ENCODE data around the gene CDC20. TPM values are rescaled to one million over a fixed set of nuclear protein-coding genes. Genes with fewer than 3 reads are reported as not detected.
A peak's percentile ranks its signal among the peaks of the same experiment; 100 is the strongest.
"Not testable (repeated sequence)": the region's sequence is repeated elsewhere in the genome, so short reads cannot be mapped to it uniquely, and the experiment has no call there.

Gene CDC20
- polyA plus RNA-seq, 1 donor from 2014 or later: 0.58 TPM

DNA sequence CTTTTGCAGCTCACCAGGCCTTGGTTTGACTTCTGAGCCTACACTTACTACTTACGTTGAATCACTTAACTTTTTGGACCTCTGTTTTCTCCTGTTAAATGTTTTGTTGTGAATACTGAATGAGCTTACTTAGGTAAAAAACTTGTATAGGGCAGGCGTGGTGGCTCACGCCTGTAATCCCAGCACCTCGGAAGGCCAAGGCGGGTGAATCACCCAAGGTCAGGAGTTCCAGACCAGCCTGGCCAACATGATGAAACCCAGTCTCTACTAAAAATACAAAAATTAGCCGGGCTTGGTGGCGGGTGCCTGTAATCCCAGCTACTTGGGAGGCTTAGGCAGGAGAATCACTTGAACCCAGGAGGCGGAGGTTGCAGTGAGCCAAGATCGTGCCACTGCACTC, 41.7 kb downstream of the CDC20 start:
- not testable (repeated sequence) for H3K27me3 Mint-ChIP-seq, H3K4me3 Mint-ChIP-seq, H3K9me3 Mint-ChIP-seq, H3K27ac Mint-ChIP-seq
- H3K36me3 Mint-ChIP-seq: peaks cover 13% of the 10 kb centered on the region
- H3K4me1 Mint-ChIP-seq: peaks cover 4 to 13% (median 10%) of the 10 kb centered on the region in 3 donors

DNA sequence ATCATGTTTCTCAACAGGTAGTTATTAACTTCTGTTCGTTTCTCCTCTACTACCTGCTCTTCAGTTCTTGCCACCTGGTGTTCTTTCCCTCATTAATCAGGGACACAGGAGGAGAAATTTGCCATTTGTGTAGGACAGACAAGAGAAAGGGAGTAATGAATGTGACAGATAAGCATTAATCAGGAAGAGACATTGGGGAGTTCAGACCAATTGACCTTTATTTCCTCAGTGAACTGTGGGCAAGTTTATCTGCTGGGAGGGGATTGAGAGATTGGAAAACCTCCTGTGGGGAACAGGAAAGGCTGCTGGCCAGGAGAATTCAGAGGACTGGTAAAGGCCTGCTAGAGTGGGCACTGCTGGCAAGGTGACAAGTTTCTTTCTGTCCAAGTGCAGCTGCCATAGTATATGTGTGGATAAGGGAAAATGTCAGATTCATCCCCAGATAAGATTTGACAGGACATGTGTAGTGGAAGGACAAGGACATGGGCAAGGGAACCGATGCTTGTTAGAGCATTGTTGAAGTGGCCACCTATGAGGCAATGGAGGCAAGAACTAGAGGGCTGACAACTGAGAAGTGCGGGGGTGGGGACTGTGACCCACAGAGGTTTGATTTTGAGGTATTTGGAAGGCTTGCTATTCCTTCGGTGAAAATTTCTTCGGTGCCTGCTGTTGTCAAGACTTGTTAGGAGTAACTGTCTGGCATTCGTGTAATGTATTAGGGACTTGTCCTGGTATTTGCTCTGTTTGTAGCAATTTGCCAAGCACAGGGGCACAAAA, 43.5 kb downstream of the CDC20 start:
- Mint-ChIP-seq H3K9me3 (no peaks in the 10 kb centered on the region), H3K27ac (no peak overlapping the region), H3K27me3 (no peaks in the 10 kb centered on the region), H3K36me3 (peaks cover 12% of the 10 kb centered on the region), H3K4me3 (no peak overlapping the region), H3K4me1 (peaks cover 4 to 9% (median 5%) of the 10 kb centered on the region in 3 donors)

DNA sequence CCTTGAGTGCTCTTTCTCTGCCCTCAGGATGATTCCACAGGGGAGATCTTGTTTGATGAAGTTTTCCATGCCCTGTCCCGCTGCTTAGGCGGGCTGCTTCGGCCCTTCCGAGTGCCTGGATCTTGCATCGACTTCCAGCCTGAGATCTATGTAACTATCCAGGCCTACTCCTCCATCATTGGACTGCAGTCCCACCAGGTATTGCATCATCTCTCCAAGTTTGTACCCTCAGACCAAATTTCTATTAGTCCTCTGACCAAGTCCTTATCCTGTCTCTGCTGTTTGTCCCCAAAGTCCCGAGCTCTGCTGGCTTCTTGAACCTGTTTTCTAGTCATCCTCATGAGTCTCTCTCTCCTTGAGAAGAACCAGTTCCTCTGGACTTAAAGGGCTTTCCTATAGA, 45.6 kb downstream of the CDC20 start:
- peaks cover 13% of the 10 kb centered on the region for H3K36me3 Mint-ChIP-seq
- H3K4me1 Mint-ChIP-seq: peaks cover 2 to 7% (median 4%) of the 10 kb centered on the region in 3 donors
- no peak overlapping the region for H3K27ac Mint-ChIP-seq
- no peak overlapping the region for H3K4me3 Mint-ChIP-seq
- H3K9me3 Mint-ChIP-seq: no peaks in the 10 kb centered on the region
- H3K27me3 Mint-ChIP-seq: no peaks in the 10 kb centered on the region

DNA sequence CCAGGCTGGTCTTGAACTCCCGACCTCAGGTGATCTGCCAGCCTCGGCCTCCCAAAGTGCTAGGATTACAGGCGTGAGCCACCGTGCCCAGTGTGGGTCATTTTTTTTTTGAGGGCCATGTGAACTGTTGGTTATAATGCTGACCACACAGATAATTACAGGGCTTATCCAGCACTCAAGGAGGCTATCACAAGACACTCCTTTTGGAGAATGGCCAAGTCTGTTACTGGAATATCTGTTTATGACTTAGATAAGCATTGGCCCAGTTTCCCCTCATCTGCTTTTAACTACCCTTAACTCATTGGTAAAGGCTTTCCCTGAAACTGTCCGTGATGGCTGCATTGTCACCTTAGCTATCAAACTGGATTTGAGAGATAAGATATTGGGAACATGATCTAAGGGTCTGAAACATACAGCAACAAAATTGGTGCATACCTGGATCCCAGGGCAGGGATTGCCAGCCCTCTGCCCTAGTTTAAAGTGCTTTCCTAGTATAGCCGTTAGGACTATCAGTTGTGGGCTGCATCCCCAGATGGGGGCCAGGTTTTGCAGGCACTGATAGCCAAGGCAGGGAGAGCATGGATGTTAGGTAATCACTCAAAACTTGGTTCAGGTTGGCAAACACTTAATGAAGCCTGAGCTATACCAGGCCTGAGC, 46.6 kb downstream of the CDC20 start:
- Mint-ChIP-seq H3K9me3 (no peaks in the 10 kb centered on the region), H3K36me3 (peaks cover 13% of the 10 kb centered on the region), H3K27ac (no peak overlapping the region), H3K4me1 (peaks cover 2 to 7% (median 4%) of the 10 kb centered on the region in 3 donors), H3K4me3 (no peak overlapping the region), H3K27me3 (no peaks in the 10 kb centered on the region)

DNA sequence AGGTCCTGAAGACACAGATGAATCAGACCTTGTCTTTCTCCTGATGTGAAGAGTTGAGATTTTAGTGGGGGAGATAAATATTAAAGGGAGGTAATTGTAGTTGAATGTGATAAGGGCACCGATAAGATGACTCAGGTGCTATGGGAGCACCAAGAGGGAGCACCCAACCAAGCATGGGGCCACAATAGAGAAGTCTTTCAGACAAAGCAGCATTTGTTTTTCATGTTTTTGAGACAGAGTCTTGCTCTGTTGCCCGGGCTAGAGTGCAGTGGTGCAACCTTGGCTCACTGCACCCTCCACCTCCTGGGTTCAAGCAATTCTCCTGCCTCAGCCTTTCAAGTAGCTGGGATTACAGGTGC, 47.1 kb downstream of the CDC20 start:
- peaks cover 13% of the 10 kb centered on the region for H3K36me3 Mint-ChIP-seq
- peak overlapping the region in 1 of 3 donors; percentile 39 for H3K27ac Mint-ChIP-seq
- no peaks in the 10 kb centered on the region for H3K9me3 Mint-ChIP-seq
- peaks cover 2 to 7% (median 4%) of the 10 kb centered on the region in 3 donors for H3K4me1 Mint-ChIP-seq
- no peaks in the 10 kb centered on the region for H3K27me3 Mint-ChIP-seq
- no peak overlapping the region for H3K4me3 Mint-ChIP-seq

DNA sequence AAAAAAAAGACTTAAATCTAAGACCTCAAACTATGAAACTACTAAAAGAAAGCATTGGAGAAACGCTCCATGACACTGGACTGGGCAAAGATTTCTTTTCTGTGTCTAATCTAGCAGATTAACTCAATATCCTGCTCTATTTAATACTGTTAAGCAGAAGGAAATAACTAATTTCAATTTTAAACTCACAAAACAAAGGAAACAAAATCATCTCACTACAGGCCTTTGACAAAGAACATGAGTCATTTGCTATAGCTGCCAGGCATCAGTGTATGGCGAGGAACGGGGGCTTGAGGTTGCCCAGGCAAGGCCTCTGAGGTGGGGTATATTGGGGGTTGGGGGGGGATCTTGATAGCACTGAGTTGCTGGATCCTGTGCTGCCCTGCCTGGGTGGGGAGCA, 51.8 kb downstream of the CDC20 start:
- no peak overlapping the region for H3K27ac Mint-ChIP-seq

More for the DNA sequence above, 51.8 kb downstream of the CDC20 start:
- Mint-ChIP-seq H3K9me3 (no peaks in the 10 kb centered on the region), H3K27me3 (no peaks in the 10 kb centered on the region), H3K4me1 (no peaks in the 10 kb centered on the region), H3K4me3 (no peak overlapping the region), H3K36me3 (peaks cover 11% of the 10 kb centered on the region)

Other genes starting within 250 kb of the CDC20 start
- gene EBNA1BP2, start 186.7 kb upstream of the CDC20 start, polyA plus RNA-seq: 52.5 TPM
- 0.14 TPM for gene CFAP57, start 186.7 kb upstream of the CDC20 start, polyA plus RNA-seq
- gene TMEM125, start 89.0 kb upstream of the CDC20 start, polyA plus RNA-seq: not detected
- gene C1orf210, start 73.4 kb upstream of the CDC20 start, polyA plus RNA-seq: not detected
- not detected for gene TIE1, start 58.0 kb upstream of the CDC20 start, polyA plus RNA-seq
- not detected for gene MPL, start 21.2 kb upstream of the CDC20 start, polyA plus RNA-seq
- gene ELOVL1, start 9.0 kb downstream of the CDC20 start, polyA plus RNA-seq: 69.6 TPM
- gene MED8, start 30.8 kb downstream of the CDC20 start, polyA plus RNA-seq: 45.4 TPM
- 8.0 TPM for gene SZT2, start 30.9 kb downstream of the CDC20 start, polyA plus RNA-seq
- 6.5 TPM for gene HYI, start 95.0 kb downstream of the CDC20 start, polyA plus RNA-seq
- gene PTPRF, start 171.9 kb downstream of the CDC20 start, polyA plus RNA-seq: not detected

All from IgD-negative memory B cell (primary cell).